Tongue (tissue), 2 donors: ENCODE results near the gene FFAR1. TPM values are rescaled to one million over a fixed set of nuclear protein-coding genes. Genes with fewer than 3 reads are reported as not detected.

ENCODE experiments used
- DNase-seq: peaks from one replicate; pipeline ENCODE4 v3.0.0-alpha.2; 2015
- total RNA-seq: library from RNA; depleted of rRNA; stranded (reverse); fragments of >200 nt; gene quantifications from one replicate; pipeline ENCODE4 v1.2.3, GENCODE V29; 2014

FFAR1 gene
- total RNA-seq, 1 donor from 2014 or later: not detected

- DNase-seq: no peak
Measured at GRCh38 chr19:35315883-35316282, 31.8 kb upstream of the FFAR1 start.

DNA sequence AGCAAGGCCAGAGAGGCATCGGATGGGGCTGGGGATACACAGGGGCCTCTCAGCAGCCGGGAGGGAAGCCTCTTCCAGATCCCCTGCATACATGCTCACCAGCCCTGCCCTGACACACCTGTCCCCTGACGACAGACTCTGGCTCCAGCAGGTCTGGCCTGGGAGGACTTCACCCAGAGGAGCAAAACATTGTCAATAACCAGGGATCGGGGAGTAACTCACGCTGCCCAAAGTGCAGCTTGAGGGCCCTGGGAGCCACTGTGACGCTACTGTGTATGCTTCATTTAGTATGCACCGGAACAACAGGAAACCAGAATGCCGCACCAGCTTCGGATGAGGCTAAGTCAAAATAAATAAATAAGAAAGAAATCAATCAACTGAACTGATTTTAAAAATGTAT, 31.1 kb upstream of the FFAR1 start:
- no peak for DNase-seq

DNA sequence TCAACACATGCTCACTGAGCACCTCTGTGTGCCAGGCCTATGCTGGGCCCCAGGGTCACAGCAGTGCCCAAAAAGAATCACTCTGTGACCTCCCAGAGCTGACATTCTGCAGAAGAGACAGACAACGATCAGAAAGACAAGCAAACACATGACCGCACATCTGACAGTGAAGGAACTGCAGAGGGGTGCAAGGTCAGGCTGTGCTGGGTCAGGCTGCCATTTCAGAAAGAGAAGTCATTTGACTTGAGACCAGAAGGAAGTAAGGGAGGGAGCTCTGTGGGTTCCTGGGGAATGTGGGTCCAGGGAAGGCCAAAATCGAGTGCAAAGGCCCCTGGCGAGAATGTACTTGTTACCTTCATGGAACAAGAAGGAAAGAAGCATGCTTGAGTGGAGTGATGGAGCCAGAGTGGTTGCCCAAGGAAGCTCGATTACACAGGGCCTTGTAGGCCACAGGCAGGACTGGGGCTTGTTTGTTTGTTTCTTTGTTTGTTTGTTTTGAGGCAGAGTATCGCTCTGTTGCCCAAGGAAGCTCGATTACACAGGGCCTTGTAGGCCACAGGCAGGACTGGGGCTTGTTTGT, 30.1 kb upstream of the FFAR1 start:
- DNase-seq: no peak

GRCh38 chr19:35318679-35319448, 28.8 kb upstream of the FFAR1 start:
- no peak for DNase-seq

GRCh38 chr19:35320065-35320713, 27.5 kb upstream of the FFAR1 start:
- no peak for DNase-seq

- DNase-seq: no peak
Measured at GRCh38 chr19:35321291-35321690, 26.4 kb upstream of the FFAR1 start.

GRCh38 chr19:35322014-35322413, 25.7 kb upstream of the FFAR1 start:
- DNase-seq: no peak

GRCh38 chr19:35327642-35328041, 20.1 kb upstream of the FFAR1 start:
- no peak for DNase-seq

- no peak for DNase-seq
Measured at GRCh38 chr19:35328851-35329285, 18.8 kb upstream of the FFAR1 start, which contains the start of gene CD22. Gene CD22 (plus strand): TSS chr19:35329187. CDS start chr19:35332041, 2,854 bp downstream.

GRCh38 chr19:35329323-35329722, 18.4 kb upstream of the FFAR1 start:
- no peak for DNase-seq

DNA sequence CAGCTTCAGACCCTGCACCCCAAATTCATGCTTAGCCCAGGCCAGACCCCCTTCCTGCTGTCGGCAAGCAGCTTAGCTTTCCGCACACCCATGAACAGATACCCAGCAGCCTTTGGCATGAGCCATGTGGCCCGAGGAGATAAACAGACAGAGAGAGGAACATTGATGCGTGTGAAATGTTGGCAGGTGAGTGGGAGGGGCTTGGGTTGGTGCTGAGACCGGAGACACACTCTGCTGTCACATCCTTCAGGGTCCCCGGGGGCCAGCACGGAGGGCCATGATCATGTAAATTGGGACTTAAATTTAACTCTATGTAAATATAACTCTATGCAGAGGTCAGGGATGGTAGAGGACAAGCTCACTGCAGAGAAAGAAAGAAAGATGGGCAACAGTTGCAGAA, 17.2 kb upstream of the FFAR1 start:
- no peak for DNase-seq

GRCh38 chr19:35331551-35332214, 16.0 kb upstream of the FFAR1 start:
- no peak for DNase-seq

- DNase-seq: no peak
Measured at GRCh38 chr19:35332817-35333216, 14.9 kb upstream of the FFAR1 start.

DNA sequence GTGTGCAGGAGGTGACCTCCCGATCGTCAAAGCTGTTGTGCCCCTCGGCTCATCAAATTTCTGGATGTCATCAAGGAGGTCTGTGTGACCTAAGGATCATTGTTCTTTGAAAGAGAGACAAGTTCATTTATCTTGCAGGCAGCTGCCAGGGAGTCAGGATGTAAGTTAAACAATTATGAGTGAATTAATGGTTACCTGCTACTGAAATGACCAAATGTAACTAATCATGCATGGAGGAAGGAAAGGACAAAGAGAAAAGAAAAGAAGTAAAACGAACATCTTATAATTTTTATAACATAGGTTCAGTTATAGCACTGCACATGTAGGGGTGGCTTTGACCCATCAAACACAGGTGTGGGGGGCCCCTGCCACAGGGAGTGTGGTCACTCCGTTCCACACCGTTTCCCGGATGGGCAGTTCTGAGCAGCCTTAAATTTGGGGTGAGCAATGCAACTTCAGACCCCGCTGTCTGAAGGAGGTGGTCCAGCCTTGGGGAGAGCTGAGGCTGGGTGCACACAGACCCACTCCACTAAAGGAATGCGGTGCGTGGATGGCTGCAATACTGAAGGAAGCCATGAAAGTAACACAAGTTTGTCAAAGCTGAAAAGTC, 13.5 kb upstream of the FFAR1 start:
- no peak for DNase-seq

DNA sequence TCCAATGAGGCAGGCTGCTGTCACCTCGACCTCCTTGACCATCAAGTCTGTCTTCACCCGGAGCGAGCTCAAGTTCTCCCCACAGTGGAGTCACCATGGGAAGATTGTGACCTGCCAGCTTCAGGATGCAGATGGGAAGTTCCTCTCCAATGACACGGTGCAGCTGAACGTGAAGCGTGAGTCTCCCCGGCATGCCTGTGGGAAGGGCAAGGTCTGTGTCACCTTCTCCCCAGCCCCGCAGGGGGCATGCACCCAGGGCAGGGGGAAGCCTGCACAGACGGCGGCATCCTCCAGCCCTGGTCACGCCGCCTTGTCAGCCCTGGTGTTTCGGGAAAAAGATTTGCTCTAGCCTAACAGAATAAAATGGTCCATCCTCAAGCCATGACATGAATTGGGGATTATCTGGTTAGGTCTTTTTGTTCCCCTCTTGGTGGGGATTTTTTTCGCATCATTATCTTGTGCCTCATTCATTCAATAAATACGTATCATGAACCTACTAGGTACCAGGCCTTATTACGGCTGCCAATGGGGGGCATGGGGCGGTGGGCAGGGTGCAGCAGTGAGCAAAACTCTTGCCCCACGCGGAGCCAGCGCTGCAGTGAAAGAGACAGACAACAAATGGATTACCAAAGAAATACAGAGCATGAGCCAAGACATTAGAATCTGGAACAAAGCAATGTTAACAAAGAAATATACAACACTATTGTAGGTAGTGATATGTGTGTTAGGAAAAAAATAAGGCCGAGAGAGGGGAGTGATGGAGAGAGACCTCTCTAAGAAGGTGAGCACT, 11.3 kb upstream of the FFAR1 start:
- DNase-seq: no peak

GRCh38 chr19:35337097-35337983, 10.4 kb upstream of the FFAR1 start:
- no peak for DNase-seq

GRCh38 chr19:35337984-35338296, 9.8 kb upstream of the FFAR1 start:
- DNase-seq: no peak

DNA sequence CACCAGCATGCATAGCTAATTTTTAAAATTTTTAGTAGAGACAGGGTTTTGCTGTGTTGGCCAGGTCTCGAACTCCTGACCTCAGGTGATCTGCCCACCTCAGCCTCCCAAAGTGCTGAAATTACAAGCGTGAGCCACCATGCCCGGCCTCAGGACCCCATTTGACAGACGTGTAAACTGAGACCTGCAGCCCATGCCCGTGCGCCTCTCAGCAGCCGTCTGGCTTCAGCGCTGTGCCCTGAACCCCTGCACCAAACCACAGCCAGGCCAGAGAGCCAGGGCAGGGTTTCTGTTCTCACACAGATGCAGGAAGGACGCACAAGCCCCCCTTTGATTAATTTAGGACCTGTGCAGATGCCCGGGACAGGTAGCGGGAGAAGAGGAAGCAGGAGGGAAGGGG, 7.3 kb upstream of the FFAR1 start:
- DNase-seq: no peak

DNA sequence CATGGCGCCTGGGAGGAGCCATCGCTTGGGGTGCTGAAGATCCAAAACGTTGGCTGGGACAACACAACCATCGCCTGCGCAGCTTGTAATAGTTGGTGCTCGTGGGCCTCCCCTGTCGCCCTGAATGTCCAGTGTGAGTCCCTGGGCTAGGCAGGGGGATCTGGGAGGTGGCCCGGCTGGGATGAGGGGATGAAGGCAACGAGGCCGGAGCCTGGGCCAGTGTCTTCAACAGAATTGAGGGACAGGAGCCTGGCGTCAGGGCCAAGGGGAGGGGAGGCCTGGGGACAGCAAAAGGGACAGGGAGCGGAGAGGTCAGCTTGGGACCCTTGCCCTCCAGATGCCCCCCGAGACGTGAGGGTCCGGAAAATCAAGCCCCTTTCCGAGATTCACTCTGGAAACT, 6.7 kb upstream of the FFAR1 start:
- no peak for DNase-seq

DNA sequence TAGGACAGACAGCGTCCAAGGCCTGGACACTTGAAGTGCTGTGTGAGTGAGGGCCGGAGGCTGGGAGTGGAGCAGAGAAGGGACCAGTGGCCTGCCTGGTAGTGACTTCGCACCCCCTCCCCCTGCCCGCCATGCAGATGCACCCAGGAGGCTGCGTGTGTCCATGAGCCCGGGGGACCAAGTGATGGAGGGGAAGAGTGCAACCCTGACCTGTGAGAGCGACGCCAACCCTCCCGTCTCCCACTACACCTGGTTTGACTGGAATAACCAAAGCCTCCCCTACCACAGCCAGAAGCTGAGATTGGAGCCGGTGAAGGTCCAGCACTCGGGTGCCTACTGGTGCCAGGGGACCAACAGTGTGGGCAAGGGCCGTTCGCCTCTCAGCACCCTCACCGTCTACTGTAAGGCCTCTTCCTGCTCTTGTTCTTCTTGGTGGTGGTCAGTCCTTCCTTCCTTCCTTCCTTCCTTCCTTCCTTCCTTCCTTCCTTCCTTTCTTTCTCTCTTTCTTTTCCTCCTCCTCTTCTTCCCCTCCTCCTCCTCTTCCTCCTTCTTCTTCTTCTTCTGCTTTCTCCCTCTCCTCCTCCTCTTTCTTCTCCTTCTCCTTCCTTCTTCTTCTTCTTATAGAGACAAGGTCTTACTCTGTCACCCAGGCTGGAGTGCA, 6.0 kb upstream of the FFAR1 start:
- DNase-seq: no peak
